Measurements from ENCODE around the gene TMEM229B.

TMEM229B gene

GRCh38 chr14:67472726-67473125 is 15.8 kb downstream of the TMEM229B start:
- no peaks in the 10 kb centered on the region for H3K4me1 ChIP-seq (ENCODE audit: control insufficient read depth, insufficient read depth, low read length)
- no peak overlapping the region for H3K4me3 ChIP-seq (ENCODE audit: low read depth, low read length)
- no peaks in the 10 kb centered on the region for H3K9me3 ChIP-seq (ENCODE audit: control insufficient read depth, insufficient read depth, low read depth, low read length)
- H3K36me3 ChIP-seq (ENCODE audit: control insufficient read depth, insufficient read depth, low read length): no peaks in the 10 kb centered on the region
- H3K27ac ChIP-seq (ENCODE audit: low read depth, low read length): no peak overlapping the region
- H3K27me3 ChIP-seq (ENCODE audit: control insufficient read depth, insufficient read depth, low read length): no peaks in the 10 kb centered on the region
- no peak overlapping the region for H3K9ac ChIP-seq (ENCODE audit: low read length)

DNA sequence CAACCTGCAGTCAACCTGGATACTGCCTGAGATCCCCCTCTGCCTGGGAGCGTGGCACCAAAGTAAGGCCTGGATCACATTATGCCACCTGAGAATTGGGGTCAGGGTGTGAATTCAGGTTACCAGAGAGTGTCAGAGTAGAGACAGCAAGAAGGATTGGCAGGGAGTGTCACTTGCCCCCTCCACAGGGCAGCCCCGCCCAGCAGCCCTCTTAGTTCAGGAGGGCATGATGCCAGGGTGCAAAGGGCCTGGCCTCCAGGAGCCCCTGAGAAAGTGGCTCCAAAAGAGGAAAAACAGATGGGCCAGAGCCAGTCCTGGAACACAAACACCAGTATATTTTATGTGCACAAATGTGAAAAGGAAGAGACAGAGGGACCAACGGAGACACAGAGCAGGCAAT is 18.6 kb downstream of the TMEM229B start:
- Histone ChIP-seq H3K4me1 (ENCODE audit: control insufficient read depth, insufficient read depth, low read length) (no peaks in the 10 kb centered on the region), H3K9me3 (ENCODE audit: control insufficient read depth, insufficient read depth, low read depth, low read length) (no peaks in the 10 kb centered on the region), H3K27ac (ENCODE audit: low read depth, low read length) (no peak overlapping the region), H3K9ac (ENCODE audit: low read length) (no peak overlapping the region), H3K36me3 (ENCODE audit: control insufficient read depth, insufficient read depth, low read length) (no peaks in the 10 kb centered on the region), H3K4me3 (ENCODE audit: low read depth, low read length) (no peak overlapping the region), H3K27me3 (ENCODE audit: control insufficient read depth, insufficient read depth, low read length) (no peaks in the 10 kb centered on the region)

- Histone ChIP-seq H3K4me1 (ENCODE audit: control insufficient read depth, insufficient read depth, low read length) (0 out of 2 replicates have a peak, but pooled peaks cover 5% of the 10 kb centered on the region), H3K36me3 (ENCODE audit: control insufficient read depth, insufficient read depth, low read length) (no peaks in the 10 kb centered on the region), H3K4me3 (ENCODE audit: low read depth, low read length) (no peak overlapping the region), H3K27me3 (ENCODE audit: control insufficient read depth, insufficient read depth, low read length) (no peaks in the 10 kb centered on the region), H3K27ac (ENCODE audit: low read depth, low read length) (no peak overlapping the region), H3K9ac (ENCODE audit: low read length) (no peak overlapping the region), H3K9me3 (ENCODE audit: control insufficient read depth, insufficient read depth, low read depth, low read length) (no peaks in the 10 kb centered on the region)
Observed at GRCh38 chr14:67468378-67468730, 20.2 kb downstream of the TMEM229B start.

GRCh38 chr14:67467134-67467533 is 21.4 kb downstream of the TMEM229B start:
- H3K4me3 ChIP-seq (ENCODE audit: low read depth, low read length): no peak overlapping the region
- no peaks in the 10 kb centered on the region for H3K36me3 ChIP-seq (ENCODE audit: control insufficient read depth, insufficient read depth, low read length)
- no peaks in the 10 kb centered on the region for H3K27me3 ChIP-seq (ENCODE audit: control insufficient read depth, insufficient read depth, low read length)
- H3K9ac ChIP-seq (ENCODE audit: low read length): no peak overlapping the region
- no peak overlapping the region for H3K27ac ChIP-seq (ENCODE audit: low read depth, low read length)
- H3K9me3 ChIP-seq (ENCODE audit: control insufficient read depth, insufficient read depth, low read depth, low read length): no peaks in the 10 kb centered on the region
- H3K4me1 ChIP-seq (ENCODE audit: control insufficient read depth, insufficient read depth, low read length): 0 out of 2 replicates have a peak, but pooled peaks cover 5% of the 10 kb centered on the region

DNA sequence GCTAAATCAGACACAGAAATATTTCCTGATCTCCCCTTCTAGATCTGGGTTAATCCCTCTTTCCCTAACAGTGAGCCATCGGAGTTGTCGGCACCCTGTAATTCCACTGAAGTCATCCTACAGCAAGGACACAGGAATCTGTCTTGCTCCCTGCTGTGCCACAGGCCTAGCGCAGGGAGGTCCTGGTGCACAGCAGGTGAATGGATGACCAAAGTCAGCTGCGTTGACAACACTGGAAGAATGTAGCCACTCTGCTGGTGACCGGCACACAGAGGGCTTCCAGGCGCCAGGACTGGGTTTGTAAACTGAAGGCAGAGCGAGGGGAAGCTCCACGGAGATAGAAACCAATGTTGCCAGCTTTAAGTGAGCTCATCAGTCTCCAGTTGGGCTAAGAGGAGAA is 23.6 kb downstream of the TMEM229B start:
- H3K9ac ChIP-seq (ENCODE audit: low read length): no peak overlapping the region
- no peak overlapping the region for H3K27ac ChIP-seq (ENCODE audit: low read depth, low read length)
- no peaks in the 10 kb centered on the region for H3K36me3 ChIP-seq (ENCODE audit: control insufficient read depth, insufficient read depth, low read length)
- H3K4me3 ChIP-seq (ENCODE audit: low read depth, low read length): no peak overlapping the region
- H3K27me3 ChIP-seq (ENCODE audit: control insufficient read depth, insufficient read depth, low read length): no peaks in the 10 kb centered on the region
- H3K9me3 ChIP-seq (ENCODE audit: control insufficient read depth, insufficient read depth, low read depth, low read length): no peaks in the 10 kb centered on the region
- H3K4me1 ChIP-seq (ENCODE audit: control insufficient read depth, insufficient read depth, low read length): peaks cover 8% of the 10 kb centered on the region; the same call in 1 of the 2 replicates

- no peaks in the 10 kb centered on the region for H3K36me3 ChIP-seq (ENCODE audit: control insufficient read depth, insufficient read depth, low read length)
- no peak overlapping the region for H3K4me3 ChIP-seq (ENCODE audit: low read depth, low read length)
- H3K27me3 ChIP-seq (ENCODE audit: control insufficient read depth, insufficient read depth, low read length): no peaks in the 10 kb centered on the region
- H3K9ac ChIP-seq (ENCODE audit: low read length): no peak overlapping the region
- H3K9me3 ChIP-seq (ENCODE audit: control insufficient read depth, insufficient read depth, low read depth, low read length): no peaks in the 10 kb centered on the region
- H3K4me1 ChIP-seq (ENCODE audit: control insufficient read depth, insufficient read depth, low read length): peaks cover 8% of the 10 kb centered on the region; the same call in 1 of the 2 replicates
- no peak overlapping the region for H3K27ac ChIP-seq (ENCODE audit: low read depth, low read length)
Observed at GRCh38 chr14:67464377-67464776, 24.1 kb downstream of the TMEM229B start.

DNA sequence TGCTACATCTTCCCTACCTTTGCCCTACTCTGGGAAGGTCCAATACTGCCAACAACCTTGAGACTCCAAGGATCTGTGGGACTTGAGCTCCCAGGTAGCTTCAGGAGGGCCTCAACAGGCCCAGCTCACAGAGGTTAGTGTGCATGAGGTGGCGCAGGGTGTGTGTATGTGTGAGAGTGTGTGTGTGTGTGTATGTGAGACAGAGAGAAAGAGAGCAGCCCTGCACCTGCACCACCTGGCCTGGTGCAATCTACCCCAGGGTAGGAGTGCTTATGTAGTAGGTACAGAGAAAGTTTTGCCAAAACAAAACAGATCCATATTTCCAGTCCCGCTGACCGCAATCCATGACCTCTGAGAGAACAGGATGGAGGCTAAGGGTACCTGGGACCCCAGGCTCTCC is 24.6 kb downstream of the TMEM229B start:
- Histone ChIP-seq H3K9ac (ENCODE audit: low read length) (no peak overlapping the region), H3K36me3 (ENCODE audit: control insufficient read depth, insufficient read depth, low read length) (no peaks in the 10 kb centered on the region), H3K4me1 (ENCODE audit: control insufficient read depth, insufficient read depth, low read length) (peaks cover 8% of the 10 kb centered on the region; the same call in 1 of the 2 replicates), H3K27me3 (ENCODE audit: control insufficient read depth, insufficient read depth, low read length) (no peaks in the 10 kb centered on the region), H3K4me3 (ENCODE audit: low read depth, low read length) (no peak overlapping the region), H3K27ac (ENCODE audit: low read depth, low read length) (no peak overlapping the region), H3K9me3 (ENCODE audit: control insufficient read depth, insufficient read depth, low read depth, low read length) (no peaks in the 10 kb centered on the region)

GRCh38 chr14:67461996-67462395 is 26.5 kb downstream of the TMEM229B start:
- Histone ChIP-seq H3K27me3 (ENCODE audit: control insufficient read depth, insufficient read depth, low read length) (no peaks in the 10 kb centered on the region), H3K27ac (ENCODE audit: low read depth, low read length) (no peak overlapping the region)

DNA sequence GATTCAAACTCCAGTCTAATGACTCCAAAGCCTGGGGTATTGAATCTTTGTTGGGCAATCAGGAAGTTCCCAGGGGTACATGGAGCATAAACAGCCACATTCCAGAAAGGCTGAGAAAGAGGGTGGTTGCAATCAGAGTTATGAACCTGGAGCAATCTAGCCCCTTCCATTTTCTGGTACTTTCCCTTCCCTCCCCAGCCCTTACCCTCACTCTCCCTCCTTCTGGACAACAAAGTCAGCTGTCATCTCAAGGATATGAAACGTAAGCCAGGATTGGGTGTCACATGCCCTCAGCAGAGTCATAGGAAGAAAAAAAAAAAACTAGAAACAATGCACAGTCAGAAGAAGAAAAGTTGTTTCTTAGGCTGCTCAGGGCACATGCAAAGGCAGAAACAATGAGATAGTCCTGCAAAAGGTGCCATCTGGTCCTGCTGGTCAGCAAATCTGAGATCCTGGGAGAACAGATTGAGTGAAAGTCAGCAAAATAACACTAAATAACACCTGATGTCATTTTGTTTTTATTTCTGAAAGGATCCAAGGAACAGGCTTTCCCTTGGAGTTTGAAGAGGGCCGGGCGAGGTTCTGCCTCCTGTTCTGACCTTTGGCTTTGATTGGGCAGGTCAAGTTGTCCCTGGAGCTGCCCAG is 27.1 kb downstream of the TMEM229B start:
- H3K4me1 ChIP-seq (ENCODE audit: control insufficient read depth, insufficient read depth, low read length): peaks cover 19% of the 10 kb centered on the region
- H3K36me3 ChIP-seq (ENCODE audit: control insufficient read depth, insufficient read depth, low read length): no peaks in the 10 kb centered on the region
- no peak overlapping the region for H3K4me3 ChIP-seq (ENCODE audit: low read depth, low read length)
- no peak overlapping the region for H3K9ac ChIP-seq (ENCODE audit: low read length)
- no peaks in the 10 kb centered on the region for H3K27me3 ChIP-seq (ENCODE audit: control insufficient read depth, insufficient read depth, low read length)
- H3K27ac ChIP-seq (ENCODE audit: low read depth, low read length): no peak overlapping the region
- H3K9me3 ChIP-seq (ENCODE audit: control insufficient read depth, insufficient read depth, low read depth, low read length): 0 out of 2 replicates have a peak, but pooled peaks cover 3% of the 10 kb centered on the region

More at GRCh38 chr14:67461996-67462395, 26.5 kb downstream of the TMEM229B start:
- H3K9me3 ChIP-seq (ENCODE audit: control insufficient read depth, insufficient read depth, low read depth, low read length): no peaks in the 10 kb centered on the region
- H3K9ac ChIP-seq (ENCODE audit: low read length): no peak overlapping the region
- H3K4me3 ChIP-seq (ENCODE audit: low read depth, low read length): no peak overlapping the region
- no peaks in the 10 kb centered on the region for H3K36me3 ChIP-seq (ENCODE audit: control insufficient read depth, insufficient read depth, low read length)
- peaks cover 19% of the 10 kb centered on the region for H3K4me1 ChIP-seq (ENCODE audit: control insufficient read depth, insufficient read depth, low read length)

- Histone ChIP-seq H3K36me3 (ENCODE audit: control insufficient read depth, insufficient read depth, low read length) (no peaks in the 10 kb centered on the region), H3K4me3 (ENCODE audit: low read depth, low read length) (no peak overlapping the region), H3K9me3 (ENCODE audit: control insufficient read depth, insufficient read depth, low read depth, low read length) (0 out of 2 replicates have a peak, but pooled peaks cover 3% of the 10 kb centered on the region), H3K9ac (ENCODE audit: low read length) (no peak overlapping the region), H3K27me3 (ENCODE audit: control insufficient read depth, insufficient read depth, low read length) (no peaks in the 10 kb centered on the region), H3K27ac (ENCODE audit: low read depth, low read length) (no peak overlapping the region), H3K4me1 (ENCODE audit: control insufficient read depth, insufficient read depth, low read length) (peaks cover 14% of the 10 kb centered on the region)
Observed at GRCh38 chr14:67459336-67459735, 29.2 kb downstream of the TMEM229B start.

DNA sequence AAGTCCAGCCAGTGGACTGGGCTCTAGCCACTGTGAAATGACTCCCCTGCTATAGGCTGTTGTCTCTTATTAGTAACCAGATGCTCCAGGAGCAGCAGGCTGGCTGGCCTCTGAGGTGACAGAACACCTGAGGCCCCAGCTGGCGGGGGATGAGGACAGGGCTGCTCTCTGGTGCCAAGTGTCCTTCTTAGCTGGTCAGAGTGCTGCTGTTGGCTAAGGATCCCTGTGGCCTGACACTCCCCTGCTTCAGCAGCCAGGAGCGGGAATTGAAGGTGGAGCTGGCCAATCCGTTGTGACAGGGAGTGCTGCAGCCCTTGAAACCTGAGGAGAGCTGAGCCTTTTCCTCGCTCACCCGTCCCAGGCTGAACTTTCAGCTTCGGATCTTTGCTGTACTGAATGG is 30.7 kb downstream of the TMEM229B start:
- H3K9ac ChIP-seq (ENCODE audit: low read length): no peak overlapping the region
- 0 out of 2 replicates have a peak, but pooled peaks cover 3% of the 10 kb centered on the region for H3K9me3 ChIP-seq (ENCODE audit: control insufficient read depth, insufficient read depth, low read depth, low read length)
- H3K4me1 ChIP-seq (ENCODE audit: control insufficient read depth, insufficient read depth, low read length): peaks cover 14% of the 10 kb centered on the region
- no peaks in the 10 kb centered on the region for H3K27me3 ChIP-seq (ENCODE audit: control insufficient read depth, insufficient read depth, low read length)
- H3K27ac ChIP-seq (ENCODE audit: low read depth, low read length): no peak overlapping the region
- no peak overlapping the region for H3K4me3 ChIP-seq (ENCODE audit: low read depth, low read length)
- no peaks in the 10 kb centered on the region for H3K36me3 ChIP-seq (ENCODE audit: control insufficient read depth, insufficient read depth, low read length)

Measured in HUES6 (cell line).